ENCODE data around the gene EVX1.

The EVX1 gene

GRCh38 chr7:27235387-27236311 lies 7.0 kb upstream of the EVX1 start:
- DNase-seq = no peak

GRCh38 chr7:27237735-27238334 lies 4.8 kb upstream of the EVX1 start:
- DNase-seq = no peak

- no peak for DNase-seq
Observed at GRCh38 chr7:27238979-27239386, 3.6 kb upstream of the EVX1 start.

- no peak for DNase-seq
Observed at GRCh38 chr7:27239387-27240014, 3.1 kb upstream of the EVX1 start.

- DNase-seq = no peak
Observed at GRCh38 chr7:27240015-27240731, 2.4 kb upstream of the EVX1 start.

- DNase-seq = no peak
Observed at GRCh38 chr7:27241189-27242056, 1.2 kb upstream of the EVX1 start.

GRCh38 chr7:27242154-27242553 lies 448 bp upstream of the EVX1 start:
- no peak for DNase-seq

- DNase-seq = no peak
Observed at GRCh38 chr7:27243340-27244163, 950 bp downstream of the EVX1 start.

GRCh38 chr7:27244488-27245123 lies 2.0 kb downstream of the EVX1 start:
- no peak for DNase-seq

- no peak for DNase-seq
Observed at GRCh38 chr7:27245124-27245797, 2.7 kb downstream of the EVX1 start.

GRCh38 chr7:27245798-27246691 lies 3.4 kb downstream of the EVX1 start:
- DNase-seq = no peak

GRCh38 chr7:27247000-27247399 lies 4.4 kb downstream of the EVX1 start:
- DNase-seq = no peak

GRCh38 chr7:27247452-27248426 lies 5.1 kb downstream of the EVX1 start:
- no peak for DNase-seq

- no peak for DNase-seq
Observed at GRCh38 chr7:27248427-27248806, 5.8 kb downstream of the EVX1 start.

- no peak for DNase-seq
Observed at GRCh38 chr7:27248911-27249723, 6.5 kb downstream of the EVX1 start.

- DNase-seq = no peak
Observed at GRCh38 chr7:27249724-27250556, 7.3 kb downstream of the EVX1 start.

All from activated T-cell treated with anti-CD3 and anti-CD28 coated beads, Interleukin-2, amount 50 U/mL, for 1 hour (primary cell).